ENCODE data around the gene TECTA. TPM values are rescaled to one million over a fixed set of nuclear protein-coding genes. Genes with fewer than 3 reads are reported as not detected.

The TECTA gene
- polyA plus RNA-seq, 1 experiment: 0.76 TPM

GRCh38 chr11:121089566-121089965 is 11.5 kb upstream of the TECTA start:
- Histone ChIP-seq H3K36me3 (ENCODE audit: control insufficient read depth, insufficient read depth, low read length) (peaks cover 2% of the 10 kb centered on the region; the same call in 1 of the 2 replicates), H3K4me3 (ENCODE audit: low read depth, low read length) (no peak overlapping the region), H3K27me3 (ENCODE audit: control insufficient read depth, insufficient read depth, low read length) (no peaks in the 10 kb centered on the region)
- ChIA-PET CTCF (no interaction called here), POLR2A (no interaction called here)
- TF ChIP-seq CTCF (IDR thresholded peaks at IDR 0.05; ENCODE audit: insufficient read depth, low read depth, low read length): no peak
- DNase-seq (ENCODE audit: low read depth): no peak

- POLR2A ChIA-PET: no interaction called here
- Histone ChIP-seq H3K4me3 (ENCODE audit: low read depth, low read length) (no peak overlapping the region), H3K36me3 (ENCODE audit: control insufficient read depth, insufficient read depth, low read length) (peaks cover 2% of the 10 kb centered on the region; the same call in 1 of the 2 replicates), H3K27me3 (ENCODE audit: control insufficient read depth, insufficient read depth, low read length) (no peaks in the 10 kb centered on the region)
- CTCF ChIA-PET: no interaction called here
- TF ChIP-seq CTCF (IDR thresholded peaks at IDR 0.05; ENCODE audit: insufficient read depth, low read depth, low read length): no peak
- DNase-seq (ENCODE audit: low read depth): no peak
Measured at GRCh38 chr11:121090145-121090721, 10.8 kb upstream of the TECTA start.

GRCh38 chr11:121091492-121092152 is 9.4 kb upstream of the TECTA start:
- no peak for TF ChIP-seq CTCF (IDR thresholded peaks at IDR 0.05; ENCODE audit: insufficient read depth, low read depth, low read length)
- ChIA-PET POLR2A (no interaction called here), CTCF (no interaction called here)
- Histone ChIP-seq H3K36me3 (ENCODE audit: control insufficient read depth, insufficient read depth, low read length) (peaks cover 2% of the 10 kb centered on the region; the same call in 1 of the 2 replicates), H3K27me3 (ENCODE audit: control insufficient read depth, insufficient read depth, low read length) (no peaks in the 10 kb centered on the region), H3K4me3 (ENCODE audit: low read depth, low read length) (no peak overlapping the region)
- no peak for DNase-seq (ENCODE audit: low read depth)

- CTCF ChIA-PET: no interaction called here
- TF ChIP-seq CTCF (IDR thresholded peaks at IDR 0.05; ENCODE audit: insufficient read depth, low read depth, low read length): no peak
- Histone ChIP-seq H3K36me3 (ENCODE audit: control insufficient read depth, insufficient read depth, low read length) (no peaks in the 10 kb centered on the region), H3K27me3 (ENCODE audit: control insufficient read depth, insufficient read depth, low read length) (no peaks in the 10 kb centered on the region), H3K4me3 (ENCODE audit: low read depth, low read length) (no peak overlapping the region)
- POLR2A ChIA-PET: no interaction called here
- no peak for DNase-seq (ENCODE audit: low read depth)
Measured at GRCh38 chr11:121095561-121095960, 5.5 kb upstream of the TECTA start.

GRCh38 chr11:121099364-121099763 is 1.7 kb upstream of the TECTA start:
- TF ChIP-seq CTCF (IDR thresholded peaks at IDR 0.05; ENCODE audit: insufficient read depth, low read depth, low read length): no peak
- no peaks in the 10 kb centered on the region for H3K36me3 ChIP-seq (ENCODE audit: control insufficient read depth, insufficient read depth, low read length)
- POLR2A ChIA-PET: interaction anchor here (0.6 kb wide), 1 partner anchor 64 kb away, joined by 9 read pairs; no protein-coding TSS in a partner anchor
- CTCF ChIA-PET: interaction anchor here (1.7 kb wide), 1 partner anchor 14 kb away, joined by 7 read pairs; no protein-coding TSS in a partner anchor
- no peak for DNase-seq (ENCODE audit: low read depth)
- peaks cover 2% of the 10 kb centered on the region; the same call in 1 of the 2 replicates for H3K27me3 ChIP-seq (ENCODE audit: control insufficient read depth, insufficient read depth, low read length)
- H3K4me3 ChIP-seq (ENCODE audit: low read depth, low read length): no peak overlapping the region
